ENCODE measurements around the gene PARVA. TPM values are rescaled to one million over a fixed set of nuclear protein-coding genes. Genes with fewer than 3 reads are reported as not detected.

The PARVA gene
- total RNA-seq, 1 donor = under 0.01 TPM

DNA sequence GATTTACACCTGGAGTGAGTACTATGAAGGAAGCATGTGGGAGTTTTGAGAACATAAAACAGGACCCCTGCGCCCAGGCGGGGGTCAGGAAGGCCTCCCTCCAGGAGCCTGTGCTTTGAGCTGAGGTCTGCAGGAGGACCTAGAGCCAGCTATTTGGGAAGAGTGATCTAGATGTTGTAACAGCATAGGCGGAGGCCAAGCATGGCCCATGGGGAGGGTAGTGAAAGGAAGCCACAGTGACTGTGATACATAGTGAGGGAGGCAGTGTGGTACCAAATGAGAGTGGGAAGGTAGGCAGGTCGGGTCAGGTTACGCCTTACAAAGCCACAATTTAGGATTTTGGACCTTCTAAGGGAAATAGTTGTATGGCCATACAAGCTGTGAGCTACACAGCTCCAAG, 147.5 kb downstream of the PARVA start:
- DNase-seq (ENCODE audit: low read depth in 2 of 3, low spot score in 2 of 3) = no peak

DNA sequence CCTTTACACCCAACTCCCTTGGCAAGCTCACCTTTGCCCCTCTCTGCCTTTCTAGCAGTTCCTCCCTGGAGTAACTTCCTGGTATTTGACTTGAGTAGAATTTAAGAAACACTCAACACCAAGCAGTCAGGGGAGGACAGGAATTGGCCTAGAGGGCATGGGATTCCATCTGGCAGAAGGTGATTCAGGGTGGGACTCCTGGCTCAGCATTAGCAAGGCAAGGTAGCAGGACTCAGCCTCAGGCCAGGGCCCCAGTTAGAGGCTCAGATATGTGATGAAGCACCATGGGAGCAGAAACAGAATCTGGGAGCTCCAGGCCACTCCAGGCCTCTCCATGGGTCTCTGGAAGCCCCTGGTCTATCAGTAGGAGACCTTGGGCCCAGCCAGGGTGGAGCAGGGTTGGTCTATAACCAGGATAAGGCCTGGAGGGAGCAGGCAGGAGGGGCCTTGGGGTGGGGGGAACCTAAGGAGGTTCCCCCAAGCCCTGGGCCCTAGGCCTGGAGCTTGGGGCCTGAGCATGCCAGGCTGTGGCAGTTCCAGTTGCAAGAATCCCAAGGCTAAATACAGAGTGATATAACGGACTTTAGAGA, 148.2 kb downstream of the PARVA start:
- no peak for DNase-seq (ENCODE audit: low read depth in 2 of 3, low spot score in 2 of 3)

DNA sequence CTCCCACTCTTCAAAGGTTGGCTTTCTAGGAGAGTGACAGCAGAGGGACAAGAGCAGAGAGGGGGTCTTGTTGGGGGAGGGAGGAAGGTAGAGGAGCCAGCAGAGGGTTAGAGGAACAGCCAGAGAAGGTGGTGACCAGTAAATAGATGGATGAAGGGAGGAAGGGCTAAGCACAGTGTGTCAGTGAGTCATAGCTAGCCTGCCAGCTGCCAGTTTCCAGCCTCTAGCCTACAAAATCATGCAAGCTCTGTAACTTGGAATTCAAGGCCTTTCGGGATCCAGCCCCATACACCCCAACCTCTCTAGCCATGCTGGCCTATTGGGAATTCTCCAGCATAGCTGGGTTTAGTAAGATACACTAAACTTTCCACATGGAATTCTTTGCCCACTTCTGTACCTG, 149.4 kb downstream of the PARVA start:
- DNase-seq (ENCODE audit: low read depth in 2 of 3, low spot score in 2 of 3) = no peak

DNA sequence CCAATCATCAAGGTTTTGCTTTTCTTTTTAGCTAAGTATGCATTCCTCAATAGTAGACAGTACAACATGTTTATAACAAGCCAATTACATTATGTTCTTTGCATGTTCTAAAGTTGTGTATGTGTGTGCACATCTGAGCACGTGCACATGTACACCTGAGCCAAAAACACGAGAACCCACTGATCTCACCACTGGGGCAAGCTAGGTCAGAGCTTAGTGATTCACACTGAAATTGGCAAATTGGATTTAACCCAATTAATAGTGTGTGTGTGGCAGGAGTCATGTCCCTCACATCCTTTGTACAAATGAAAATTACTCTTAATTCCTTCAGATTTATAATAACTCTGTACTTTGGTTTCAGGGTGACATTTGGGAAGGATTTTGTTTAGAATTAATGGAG, 151.1 kb downstream of the PARVA start:
- DNase-seq (ENCODE audit: low read depth in 2 of 3, low spot score in 2 of 3) = no peak

DNA sequence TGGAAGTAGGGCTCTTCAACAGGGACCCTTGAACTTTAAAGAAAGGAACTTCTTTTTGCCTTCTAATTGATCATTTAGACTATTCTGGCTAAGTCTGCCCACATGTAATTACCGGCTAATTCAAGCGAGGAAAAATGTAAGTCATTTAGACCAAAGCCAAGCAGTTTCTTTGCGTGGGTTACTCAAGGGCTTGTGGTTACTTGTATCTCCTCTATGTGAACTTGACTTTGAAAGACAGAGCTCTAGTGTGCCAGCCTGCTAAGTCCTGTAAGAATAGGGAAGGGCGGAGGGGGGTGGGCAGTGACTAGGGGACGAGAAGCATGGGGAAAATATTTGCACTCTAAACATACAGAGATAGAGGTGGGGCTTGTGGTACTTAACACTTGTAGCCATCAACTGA, 151.7 kb downstream of the PARVA start:
- no peak for DNase-seq (ENCODE audit: low read depth in 2 of 3, low spot score in 2 of 3)

DNA sequence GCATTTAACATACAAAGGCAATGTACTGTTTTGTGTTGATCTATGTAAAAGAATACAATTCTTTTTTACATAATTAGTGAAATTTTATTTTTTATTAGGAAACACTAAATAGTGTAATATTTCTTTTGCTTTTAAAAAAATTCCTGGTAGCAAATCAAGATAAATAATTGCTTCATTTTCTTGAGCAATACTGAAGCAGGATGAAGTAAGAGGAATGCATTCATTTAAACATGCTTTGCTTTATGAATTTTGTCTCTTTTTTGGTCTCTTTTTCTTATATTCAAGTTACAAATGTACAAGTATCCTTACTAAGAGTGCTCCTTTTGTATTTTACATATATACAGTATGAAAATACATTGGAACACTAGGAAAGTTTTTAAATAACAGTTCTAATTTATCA, 152.4 kb downstream of the PARVA start:
- DNase-seq (ENCODE audit: low read depth in 2 of 3, low spot score in 2 of 3) = no peak

DNA sequence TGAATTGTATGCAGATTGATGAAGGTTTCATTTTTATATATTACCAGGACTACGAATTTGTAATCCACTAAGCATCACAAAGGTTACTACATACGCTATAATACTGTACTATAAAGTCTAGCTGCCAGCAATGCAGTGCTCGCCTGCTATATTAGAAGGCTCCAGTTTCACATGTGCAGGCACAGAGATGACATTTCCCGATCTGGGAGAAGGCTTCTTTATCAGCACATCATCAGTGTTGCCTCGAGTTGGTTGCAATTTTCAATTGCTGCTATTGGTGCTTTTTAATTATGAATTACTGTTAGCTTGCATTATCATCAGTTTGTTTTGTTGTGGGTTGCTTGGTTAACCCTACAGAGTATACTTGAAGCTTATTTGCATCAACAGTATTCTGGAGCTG, 153.6 kb downstream of the PARVA start:
- DNase-seq (ENCODE audit: low read depth in 2 of 3, low spot score in 2 of 3) = no peak

DNA sequence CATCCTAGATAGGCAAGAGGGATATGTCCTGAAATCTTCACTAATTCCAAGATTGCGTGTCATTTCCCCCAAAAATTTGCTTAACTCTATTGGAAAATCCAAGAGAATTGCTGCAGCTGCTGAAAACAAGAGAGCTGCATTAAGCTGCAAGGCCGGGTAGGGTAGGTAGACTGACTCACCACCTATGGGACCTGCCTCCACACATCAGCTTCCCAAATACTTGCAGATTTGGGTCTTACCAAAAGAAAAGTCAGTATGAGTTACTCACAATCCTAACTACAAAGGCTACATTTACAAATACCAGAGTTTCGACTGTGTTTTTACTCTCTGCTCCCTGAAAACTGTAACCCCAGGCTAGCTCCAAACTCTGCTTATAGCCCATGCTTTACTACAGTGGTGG, 154.3 kb downstream of the PARVA start:
- DNase-seq (ENCODE audit: low read depth in 2 of 3, low spot score in 2 of 3) = no peak

DNA sequence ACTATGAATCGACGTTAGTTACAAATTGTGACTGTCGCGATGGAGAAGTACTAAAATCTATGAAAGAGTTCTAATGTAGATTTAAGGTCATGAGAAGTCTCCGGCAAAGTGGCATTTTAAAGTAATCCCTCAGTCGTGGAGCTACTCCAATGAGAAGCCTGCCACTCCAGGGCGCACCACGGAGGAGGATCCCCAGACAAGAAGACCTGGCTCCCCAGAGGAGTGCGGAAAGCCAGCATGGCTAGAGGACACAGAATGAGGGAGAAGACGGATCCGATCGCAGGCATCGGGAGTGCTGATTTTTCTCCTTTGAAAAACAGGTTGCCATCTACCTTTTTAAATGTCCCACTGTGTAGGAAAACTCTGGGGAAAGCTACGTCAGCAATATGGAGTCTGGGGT, 155.2 kb downstream of the PARVA start:
- DNase-seq (ENCODE audit: low read depth in 2 of 3, low spot score in 2 of 3) = no peak

DNA sequence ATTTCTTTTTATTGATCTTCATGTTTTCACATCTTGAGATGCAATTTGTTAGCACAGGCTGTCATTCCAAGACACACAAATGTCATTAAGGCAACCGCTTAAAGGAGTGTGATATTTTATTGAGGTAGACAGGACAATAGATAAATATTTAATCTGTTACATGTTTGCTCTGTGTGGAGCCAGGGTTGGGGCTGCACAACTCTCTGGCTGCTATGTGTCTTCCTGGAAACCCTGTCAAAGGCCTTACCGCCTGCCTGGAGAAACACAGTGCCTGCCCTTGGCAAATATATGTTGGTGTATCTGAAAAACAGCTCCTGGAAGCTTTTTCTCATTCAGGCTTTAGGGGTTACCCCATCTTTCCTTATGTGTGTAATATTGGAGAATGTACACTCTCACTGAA, 157.2 kb downstream of the PARVA start:
- no peak for DNase-seq (ENCODE audit: low read depth in 2 of 3, low spot score in 2 of 3)

DNA sequence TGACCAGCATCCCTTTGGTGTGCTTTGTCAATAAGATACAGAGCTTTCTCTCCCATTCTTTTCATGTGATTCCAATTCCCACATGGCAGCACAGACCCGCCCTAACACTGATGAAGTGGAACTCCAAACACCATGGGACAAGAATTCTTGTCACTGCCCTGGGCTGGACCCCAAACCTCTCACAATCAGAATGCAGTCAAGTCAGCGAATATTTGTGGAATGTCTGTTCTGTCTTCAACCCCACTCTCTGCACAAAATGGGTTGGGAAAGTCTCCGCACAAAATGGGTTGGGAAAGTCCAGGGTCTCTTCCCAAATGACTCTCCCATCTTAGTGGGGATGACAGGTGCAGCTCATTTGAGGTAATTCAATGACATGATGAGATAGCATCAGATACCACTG, 157.9 kb downstream of the PARVA start:
- DNase-seq (ENCODE audit: low read depth in 2 of 3, low spot score in 2 of 3) = no peak

DNA sequence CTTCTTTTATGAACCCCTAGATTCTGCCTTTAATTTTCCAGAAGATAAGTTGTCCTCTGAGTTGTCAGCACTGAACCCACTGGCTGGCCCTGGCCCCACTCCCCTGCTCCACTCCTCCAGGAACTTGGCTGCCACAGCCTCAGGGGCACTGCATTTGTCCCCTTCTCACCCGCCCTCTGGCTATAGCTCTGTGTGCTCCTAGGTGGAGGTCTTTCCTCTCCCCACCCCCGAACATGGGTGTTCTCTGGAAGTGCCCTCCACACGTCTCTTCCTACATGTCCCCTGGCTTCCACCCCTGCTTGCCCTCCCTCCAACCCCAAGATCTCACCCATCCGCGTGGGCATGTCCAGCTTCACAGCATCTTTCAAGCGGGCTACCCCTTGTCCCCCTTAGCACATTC, 159.2 kb downstream of the PARVA start:
- DNase-seq (ENCODE audit: low read depth in 2 of 3, low spot score in 2 of 3) = no peak

DNA sequence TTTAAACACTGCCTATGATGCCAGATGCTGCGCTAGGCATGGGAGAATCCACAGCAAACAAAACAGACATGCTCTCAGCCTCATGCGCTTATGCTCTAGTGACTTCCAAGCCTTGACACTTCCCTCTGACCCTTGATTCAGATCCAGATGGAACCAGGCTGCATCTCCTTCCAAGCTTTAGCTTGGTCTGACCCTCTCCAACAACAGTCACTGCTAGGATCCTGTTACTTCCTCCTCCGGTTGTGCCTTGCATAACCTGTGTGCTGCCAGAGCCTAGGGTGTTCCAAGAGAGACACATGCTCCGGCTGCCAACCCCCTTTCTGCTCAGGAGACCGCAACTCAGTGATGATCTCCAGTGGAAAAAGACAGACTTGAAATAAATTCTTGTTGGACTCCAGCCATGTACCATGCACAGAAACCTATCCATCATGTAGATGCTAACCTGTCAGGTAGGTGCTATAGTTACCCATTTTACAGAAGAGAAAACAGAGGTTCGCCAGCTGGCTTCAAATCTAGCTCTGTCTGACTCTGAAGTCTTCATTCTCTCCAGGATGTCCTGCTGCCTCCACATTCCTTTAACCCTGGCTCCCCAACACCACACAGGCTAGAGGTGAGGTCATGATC, 160.5 kb downstream of the PARVA start:
- no peak for DNase-seq (ENCODE audit: low read depth in 2 of 3, low spot score in 2 of 3)

DNA sequence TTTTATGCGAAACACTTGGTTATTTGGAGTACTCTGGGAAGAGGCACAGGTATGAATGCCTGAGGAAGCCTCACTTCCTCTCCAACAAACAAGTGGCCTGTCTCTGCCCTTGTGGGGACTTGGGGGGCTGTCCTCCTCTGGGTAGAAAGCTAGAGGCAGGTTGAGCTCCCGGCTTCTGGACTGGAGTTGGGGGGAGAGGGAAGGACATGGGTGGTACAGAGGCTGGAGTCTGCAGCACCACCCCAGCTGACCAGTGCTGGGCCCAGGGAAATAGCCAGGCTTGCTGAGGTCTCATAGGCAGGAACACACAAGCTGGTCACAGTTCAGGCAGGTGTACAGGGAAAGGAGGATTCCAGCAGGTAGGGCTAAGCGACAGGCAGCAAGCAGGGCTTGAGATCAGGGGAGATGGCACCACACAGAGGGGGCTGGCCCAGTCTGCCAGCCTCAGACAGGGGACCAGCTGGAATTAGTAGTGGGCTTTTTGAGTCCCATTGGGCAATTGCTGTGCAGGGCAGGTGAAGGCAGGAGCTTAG, 161.6 kb downstream of the PARVA start:
- no peak for DNase-seq (ENCODE audit: low read depth in 2 of 3, low spot score in 2 of 3)

DNA sequence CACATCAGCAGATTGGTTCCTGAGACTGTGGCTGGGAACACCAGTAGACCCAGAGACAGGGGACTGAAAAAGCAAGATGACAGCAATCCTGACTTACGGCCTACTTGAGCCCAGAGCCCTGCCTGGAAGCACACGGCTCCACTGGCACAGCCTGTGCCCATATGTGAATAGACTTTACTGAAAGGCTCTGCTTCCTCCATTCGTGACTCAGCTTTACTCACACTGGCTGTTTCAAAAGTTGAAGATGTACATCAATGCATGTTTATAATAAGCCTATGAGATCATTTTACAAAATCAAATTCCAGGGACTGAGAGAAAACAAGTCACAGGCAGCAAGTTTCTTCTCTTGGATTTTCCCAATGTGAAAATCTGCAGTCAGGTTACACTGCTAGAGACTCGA, 162.2 kb downstream of the PARVA start:
- DNase-seq (ENCODE audit: low read depth in 2 of 3, low spot score in 2 of 3) = no peak

DNA sequence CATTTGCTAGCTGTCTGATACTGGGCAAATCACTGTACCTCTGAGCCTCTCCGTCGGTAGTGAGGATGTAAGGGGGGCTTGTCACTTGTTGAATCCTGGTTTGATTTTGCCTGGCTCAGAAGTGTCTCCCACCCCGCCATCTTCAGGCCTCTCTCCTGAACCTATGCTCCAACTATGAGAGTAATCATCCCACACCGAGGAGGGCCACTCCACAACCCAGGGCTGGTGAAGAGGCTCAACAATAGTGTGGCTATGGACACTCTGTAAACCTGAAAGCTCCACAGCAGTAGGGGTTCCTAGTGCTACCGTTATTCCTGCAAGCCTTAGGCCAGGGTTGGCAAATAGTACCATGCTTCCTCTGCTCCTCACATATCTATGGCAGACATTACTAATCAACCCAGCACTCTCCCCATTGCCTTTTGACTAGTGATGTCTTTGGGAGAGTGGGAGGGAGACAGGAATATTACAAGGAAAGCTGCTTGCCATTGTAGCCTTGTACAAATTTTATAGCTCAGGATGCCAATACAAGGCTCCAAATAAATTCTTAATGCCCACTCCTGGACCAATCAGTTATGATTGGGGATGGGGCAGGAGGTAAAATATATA, 162.8 kb downstream of the PARVA start:
- DNase-seq (ENCODE audit: low read depth in 2 of 3, low spot score in 2 of 3) = no peak

DNA sequence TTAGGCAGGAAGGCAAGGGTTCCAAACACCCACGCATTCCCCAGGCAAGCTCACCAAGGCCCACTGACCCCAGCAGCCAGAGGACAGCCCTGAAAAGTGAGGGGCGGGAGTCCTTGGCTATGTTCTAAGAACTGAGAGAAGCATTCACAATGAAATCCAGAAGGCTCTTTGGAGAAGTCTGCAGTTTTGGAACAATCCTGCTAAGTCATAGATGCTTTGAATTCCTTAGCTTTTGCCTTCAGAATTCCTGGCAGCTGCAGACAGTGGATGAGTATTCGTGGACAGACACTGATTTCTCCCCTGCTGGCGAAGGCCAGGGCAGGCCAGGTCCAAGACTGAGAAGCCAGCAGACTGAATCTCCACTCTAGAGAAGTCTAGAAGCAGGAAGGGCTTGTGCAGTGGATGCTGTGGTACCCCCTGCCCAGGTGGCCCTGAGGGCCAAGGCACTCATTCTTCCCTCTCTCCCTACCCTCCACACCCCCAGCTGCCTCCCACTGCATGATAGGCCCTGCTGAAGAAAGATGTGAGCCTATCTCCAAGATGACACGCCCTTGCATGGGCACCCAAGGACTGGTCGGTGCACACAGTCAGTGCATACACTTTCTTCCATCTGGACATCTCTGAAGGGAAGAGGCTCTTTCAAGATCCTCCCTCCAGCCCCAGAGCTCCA, 163.7 kb downstream of the PARVA start:
- DNase-seq (ENCODE audit: low read depth in 2 of 3, low spot score in 2 of 3) = no peak

DNA sequence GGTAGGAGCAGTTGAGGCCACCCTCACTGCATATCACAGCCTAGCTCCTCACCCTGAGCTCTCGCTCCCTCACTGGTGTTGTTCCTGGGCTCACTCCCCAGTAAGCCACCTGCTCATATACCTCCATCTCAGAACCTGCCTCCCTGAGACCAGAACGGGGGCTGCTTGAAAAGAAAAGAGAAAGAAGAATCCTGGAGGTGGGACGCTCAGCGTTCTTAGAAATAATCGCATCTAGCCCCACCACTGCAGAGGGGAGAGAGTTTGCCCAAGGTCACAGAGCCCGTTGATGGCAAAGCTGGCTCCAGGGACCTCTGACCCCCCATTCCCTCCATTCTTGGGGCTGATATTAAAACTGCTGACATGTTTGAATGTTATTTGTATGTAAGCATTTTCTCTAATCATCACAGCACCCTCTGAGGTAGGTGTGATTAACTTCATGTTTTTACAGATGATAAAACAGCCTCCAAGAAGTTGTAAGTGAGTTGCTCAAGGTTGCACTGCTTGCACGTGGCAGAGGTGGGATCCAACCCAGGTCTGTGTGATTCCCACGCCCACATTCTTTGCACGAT, 164.3 kb downstream of the PARVA start:
- no peak for DNase-seq (ENCODE audit: low read depth in 2 of 3, low spot score in 2 of 3)

DNA sequence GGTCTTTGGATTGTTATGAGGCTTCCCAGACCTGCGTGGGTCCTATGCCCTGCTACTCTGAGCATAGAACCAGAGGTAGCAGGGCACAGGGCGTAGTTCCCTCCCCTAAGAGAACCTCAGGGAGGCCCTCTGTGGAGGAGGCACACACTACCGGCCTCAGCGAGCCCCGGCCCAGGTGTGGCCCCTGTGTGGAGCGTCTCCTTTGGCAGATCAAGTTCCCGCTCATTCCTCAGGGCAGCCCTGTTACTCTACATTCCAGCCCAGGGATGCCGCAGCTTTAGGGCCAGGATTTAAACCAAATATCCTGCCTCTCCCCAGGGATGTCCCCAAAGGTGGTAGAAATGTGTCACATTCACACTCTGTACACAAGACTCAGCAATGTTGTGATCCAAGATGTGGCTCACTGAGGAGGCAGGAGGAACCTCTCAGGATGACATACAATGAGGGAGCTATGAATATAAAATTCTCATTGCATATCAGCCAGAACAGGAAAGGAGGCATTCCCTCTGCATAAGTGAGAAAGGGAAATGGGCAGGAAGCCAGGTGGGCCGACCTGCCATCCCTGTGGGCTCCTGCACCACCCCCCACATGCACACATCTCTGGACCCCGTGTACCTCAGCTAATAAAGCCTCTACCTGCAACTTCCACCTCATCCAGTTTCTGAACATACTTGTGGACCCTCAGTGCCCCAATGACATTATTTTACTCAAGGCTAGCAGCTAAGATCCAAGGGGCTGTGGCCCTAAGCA, 165.0 kb downstream of the PARVA start:
- no peak for DNase-seq (ENCODE audit: low read depth in 2 of 3, low spot score in 2 of 3)

DNA sequence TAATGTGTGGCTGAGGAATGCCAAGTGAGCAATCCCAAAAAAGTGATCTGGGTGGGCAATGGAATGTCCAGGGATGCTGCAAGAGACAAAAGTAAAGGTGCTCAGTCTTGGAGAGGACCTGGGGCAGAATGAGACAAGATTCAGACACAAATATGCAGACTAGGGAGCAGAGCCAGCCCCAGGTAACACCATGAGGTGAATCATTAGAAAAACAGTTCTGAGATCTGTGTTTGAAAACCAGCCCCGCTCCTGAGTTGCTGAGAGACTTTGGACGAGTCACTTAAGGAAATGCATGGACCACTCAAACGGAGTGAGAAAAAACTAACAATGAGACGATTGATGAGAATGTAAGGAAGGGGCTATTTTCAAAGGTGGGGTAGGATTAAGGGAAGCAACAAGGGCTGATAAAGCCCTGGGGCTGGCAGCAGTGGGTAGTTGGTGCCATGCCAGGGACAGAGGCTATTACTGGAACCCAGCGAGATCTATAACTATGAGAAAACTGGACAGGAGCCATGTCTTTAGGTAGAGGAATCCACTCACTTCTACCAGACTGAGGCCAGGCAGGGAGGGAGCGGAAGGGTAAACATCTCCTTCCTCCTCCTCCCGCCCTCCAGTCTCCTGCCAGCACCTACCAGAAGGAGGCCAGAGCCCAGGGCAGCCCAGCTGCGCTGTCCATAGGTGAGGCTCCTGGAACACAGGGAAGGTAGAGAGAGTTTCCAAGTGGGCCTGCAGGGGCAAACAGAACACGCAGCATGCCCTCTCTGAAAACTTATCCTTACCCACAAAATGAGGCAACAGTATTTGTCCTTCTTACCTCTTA, 166.4 kb downstream of the PARVA start:
- DNase-seq (ENCODE audit: low read depth in 2 of 3, low spot score in 2 of 3) = no peak
